Amniotic stem cell (primary cell): ENCODE results near the gene UBXN11.

Experiments
- DNase-seq: peaks from one replicate; lab custom pipeline; 2025; lab: John Stamatoyannopoulos, UW

UBXN11 gene

DNA sequence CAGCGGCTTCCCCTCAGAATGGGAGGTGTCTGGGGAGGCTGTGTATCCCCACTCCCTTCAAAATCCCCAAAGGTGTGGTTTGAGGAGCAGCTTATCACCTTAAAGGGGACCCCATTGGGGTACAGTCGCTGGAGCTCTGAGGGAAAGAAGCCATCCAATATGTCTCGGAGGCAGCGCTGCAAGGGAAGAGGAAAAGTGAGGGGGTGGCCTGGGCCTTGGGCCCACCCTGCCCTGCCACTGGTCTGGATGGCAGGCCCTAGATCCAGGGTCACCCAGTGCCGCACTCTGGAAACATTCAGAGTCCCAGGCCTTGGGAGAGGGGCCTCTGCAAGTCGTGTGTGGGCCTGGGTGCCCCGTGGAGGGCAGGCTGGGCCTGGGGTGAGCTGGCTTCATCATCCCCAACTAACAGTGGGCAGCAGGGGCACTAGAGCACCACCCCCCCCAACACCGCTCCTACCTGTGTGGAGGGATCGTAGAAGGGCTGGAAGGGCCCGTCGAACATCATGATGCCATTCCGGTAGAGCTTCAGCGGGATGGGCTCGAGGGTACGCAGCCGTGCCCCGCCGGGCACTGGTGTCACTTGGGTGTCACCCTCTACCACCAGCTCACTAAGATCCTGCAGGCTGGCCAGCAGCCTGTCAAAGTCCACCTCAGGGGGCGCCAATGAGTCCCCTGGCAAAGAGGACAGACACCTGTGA is 20.9 kb downstream of the UBXN11 start:
- no peak for DNase-seq

DNA sequence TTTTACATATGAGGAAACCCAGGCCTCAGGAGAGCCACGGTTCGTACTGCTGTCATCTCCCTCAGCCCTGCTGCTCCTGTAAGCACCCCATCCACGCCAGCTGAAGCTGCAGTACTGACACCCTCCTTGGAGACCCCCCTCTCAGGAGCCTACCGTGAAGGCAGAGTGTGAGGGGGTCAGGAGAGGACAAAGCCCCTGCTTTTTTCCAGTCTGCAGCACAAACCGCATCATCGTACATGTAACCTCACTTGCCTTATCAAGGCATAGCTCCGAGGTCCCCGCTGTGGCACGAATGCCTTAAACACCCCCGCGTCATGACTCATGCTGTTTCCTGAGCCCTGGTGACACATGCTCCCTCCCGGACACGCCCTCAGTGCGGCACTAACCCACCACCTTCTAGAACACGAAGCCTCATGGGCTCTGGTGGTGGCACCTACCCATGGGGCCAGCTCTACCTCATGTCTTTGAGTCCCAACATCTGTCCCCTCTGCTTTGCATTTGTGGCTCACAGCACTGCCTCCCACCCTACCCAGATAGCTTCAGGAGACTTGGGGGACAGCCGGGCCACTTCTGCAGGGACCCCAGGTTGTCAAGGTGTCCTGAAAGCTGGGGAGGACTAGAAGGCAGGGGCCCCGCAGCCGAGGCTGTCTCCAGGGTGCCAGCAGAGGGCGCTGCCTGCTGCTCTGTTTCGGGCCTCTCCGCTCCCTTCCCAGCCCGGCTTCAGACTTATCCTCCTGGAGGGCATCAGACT is 21.7 kb downstream of the UBXN11 start:
- peak; percentile 92 for DNase-seq

DNA sequence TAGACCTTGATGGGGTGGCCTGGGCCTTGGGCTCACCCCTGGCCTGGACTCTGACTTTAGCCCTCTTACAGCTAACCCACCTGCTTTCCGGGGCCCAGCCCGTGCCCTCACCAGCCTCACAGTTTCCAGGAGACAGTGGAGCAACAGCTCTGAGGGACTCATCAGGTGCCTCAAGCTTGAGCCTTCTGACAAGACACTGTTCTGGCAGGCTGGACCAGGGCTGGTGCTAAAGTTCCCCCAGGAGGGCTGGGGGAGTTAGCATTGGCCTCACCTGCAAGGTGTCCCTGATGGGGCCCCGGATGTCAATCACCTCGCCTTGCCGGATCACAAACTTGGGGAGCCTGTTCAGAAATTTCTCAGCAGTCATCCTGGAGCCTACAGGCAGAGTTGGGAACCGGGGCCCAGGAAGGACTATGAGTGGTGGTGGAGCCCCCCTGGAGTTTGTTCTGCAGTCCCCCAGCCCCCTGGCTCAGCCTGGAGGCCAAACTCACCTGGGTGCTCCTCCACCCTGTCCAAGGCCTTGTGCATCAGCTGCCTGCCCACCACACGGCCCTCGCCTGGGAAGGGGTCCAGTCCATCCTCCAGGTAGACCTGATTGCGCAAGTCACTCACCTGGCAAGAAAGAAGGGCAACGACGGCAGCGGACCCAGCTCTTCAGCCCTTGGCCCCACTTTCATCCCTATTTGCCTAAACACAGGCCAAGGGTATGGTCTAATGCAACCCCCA is 22.4 kb downstream of the UBXN11 start:
- DNase-seq: no peak

GRCh38 chr1:26283279-26283853 is 23.1 kb downstream of the UBXN11 start:
- no peak for DNase-seq

DNA sequence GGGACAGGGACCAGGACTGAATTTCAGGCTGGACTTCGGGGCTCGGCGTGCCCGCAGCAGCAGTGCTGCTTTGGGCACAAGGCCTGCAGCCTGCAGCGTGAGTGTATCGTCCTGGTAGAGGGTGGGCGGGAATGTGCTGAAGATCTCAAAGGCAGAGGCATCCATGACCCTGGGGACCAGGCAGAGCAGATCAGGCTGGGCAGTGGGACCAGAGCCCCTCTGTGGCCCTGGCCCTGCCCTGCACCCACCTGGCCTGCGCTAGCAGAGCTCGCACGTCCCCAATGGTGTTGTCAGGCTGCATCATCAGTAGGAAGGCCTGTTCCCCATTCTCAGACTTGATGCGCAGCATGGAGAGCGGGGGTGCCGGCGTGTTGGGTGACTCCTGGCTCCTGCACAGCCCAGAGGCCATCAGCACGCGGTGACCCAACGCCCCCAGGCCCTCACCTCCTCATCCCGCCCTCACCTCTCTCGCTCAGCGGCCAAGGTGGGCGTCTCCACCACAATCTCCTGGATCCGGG is 24.0 kb downstream of the UBXN11 start:
- DNase-seq: no peak

DNA sequence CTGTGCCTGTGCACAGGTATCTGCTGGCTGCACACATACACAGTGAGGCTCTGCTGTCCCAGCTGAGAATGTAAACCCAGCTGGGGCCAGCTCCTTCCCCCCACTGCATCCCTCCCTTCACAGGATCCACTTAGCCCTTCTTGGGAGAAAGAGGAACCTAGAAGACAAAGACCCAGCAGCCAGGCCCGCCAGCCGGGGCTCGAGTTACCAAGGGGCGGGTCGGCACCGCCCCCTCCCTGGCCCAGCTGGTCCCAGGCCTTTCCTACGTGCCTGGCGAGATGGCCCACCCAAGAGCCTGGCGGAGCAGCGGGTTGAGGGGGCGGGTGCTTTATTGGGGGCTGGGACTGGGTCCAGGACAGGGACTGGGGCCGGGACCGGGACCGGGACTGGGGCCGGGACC is 24.5 kb downstream of the UBXN11 start:
- DNase-seq: no peak

DNA sequence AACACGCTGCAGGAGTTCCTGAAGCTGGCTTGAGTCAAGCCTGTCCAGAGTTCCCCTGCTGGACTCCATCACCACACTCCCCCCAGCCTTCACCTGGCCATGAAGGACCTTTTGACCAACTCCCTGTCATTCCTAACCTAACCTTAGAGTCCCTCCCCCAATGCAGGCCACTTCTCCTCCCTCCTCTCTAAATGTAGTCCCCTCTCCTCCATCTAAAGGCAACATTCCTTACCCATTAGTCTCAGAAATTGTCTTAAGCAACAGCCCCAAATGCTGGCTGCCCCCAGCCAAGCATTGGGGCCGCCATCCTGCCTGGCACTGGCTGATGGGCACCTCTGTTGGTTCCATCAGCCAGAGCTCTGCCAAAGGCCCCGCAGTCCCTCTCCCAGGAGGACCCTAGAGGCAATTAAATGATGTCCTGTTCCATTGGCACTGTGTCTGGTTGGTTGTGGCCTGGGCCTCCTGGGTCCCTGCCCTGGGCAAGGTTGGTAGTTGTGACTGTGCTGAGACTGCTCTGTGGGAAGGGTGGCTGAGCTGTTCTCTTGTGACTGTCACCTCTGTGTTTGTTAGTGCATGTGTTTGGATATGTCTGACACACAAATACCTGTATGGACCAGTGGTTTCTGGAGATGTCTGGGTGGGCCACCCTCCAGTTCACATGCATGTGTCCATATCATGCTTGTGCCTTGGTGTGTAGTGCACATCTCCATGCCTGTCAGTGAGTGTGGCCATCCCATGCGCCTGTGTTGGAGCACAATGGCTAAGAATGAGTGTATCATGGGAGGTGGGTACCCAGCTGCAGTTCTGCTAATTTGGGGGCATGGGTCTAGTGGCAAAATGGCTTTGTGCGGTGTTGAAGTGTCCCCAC is 25.1 kb downstream of the UBXN11 start:
- no peak for DNase-seq

GRCh38 chr1:26280333-26281042 is 25.9 kb downstream of the UBXN11 start:
- no peak for DNase-seq

- DNase-seq: peak; percentile 66
Measured at GRCh38 chr1:26279456-26280332, 26.7 kb downstream of the UBXN11 start, which contains the start of gene SH3BGRL3. Gene SH3BGRL3, plus strand, starts transcription at chr1:26280086. Its CDS starts 70 bp downstream, at chr1:26280156.

GRCh38 chr1:26278724-26279455 is 27.5 kb downstream of the UBXN11 start:
- DNase-seq: peak; percentile 35

DNA sequence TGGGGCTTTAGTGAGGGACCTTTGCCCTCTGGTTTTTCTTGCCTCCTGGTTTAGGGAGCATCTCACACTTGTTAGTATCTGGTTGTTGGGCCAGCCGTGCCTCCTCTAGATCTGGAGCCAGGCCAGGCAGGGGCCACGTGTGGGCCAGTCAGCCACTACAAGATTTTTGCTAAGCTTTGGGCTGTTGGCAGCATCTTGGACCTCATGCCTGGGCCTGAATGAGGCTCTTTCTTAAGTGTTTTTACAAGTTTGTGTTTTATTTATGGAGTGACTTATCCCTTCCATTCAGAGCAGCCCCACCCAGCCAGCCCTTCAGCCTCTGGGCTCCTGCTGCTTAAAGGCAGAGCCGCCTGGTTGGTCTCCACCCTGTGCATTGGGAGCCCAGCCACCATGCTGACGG is 28.1 kb downstream of the UBXN11 start:
- peak; percentile 43 for DNase-seq

GRCh38 chr1:26277719-26278118 is 28.7 kb downstream of the UBXN11 start:
- DNase-seq: no peak

- no peak for DNase-seq
Measured at GRCh38 chr1:26277261-26277661, 29.2 kb downstream of the UBXN11 start.

DNA sequence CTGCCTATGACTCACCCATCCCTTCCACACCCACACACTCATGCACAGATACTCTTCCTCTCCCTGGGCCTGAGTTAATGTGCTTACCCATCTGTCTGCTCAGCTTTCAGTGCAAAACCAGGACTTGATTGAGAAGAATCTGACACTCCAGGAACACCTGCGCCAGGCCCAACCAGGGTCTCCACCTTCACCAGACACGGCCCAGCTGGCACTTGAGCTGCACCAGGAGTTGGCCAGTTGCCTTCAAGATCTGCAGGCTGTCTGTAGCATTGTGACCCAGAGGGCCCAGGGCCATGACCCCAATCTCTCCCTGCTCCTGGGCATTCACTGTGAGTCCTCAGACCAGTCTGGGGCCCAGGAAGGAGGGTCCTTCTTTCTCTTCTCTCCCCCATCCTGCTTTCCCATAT is 30.0 kb downstream of the UBXN11 start:
- DNase-seq: no peak

- DNase-seq: peak; percentile 66
Measured at GRCh38 chr1:26275580-26276431, 30.6 kb downstream of the UBXN11 start.

- no peak for DNase-seq
Measured at GRCh38 chr1:26274801-26275425, 31.5 kb downstream of the UBXN11 start.

- no peak for DNase-seq
Measured at GRCh38 chr1:26269198-26269550, 37.3 kb downstream of the UBXN11 start.
